Measurements from ENCODE around the gene LNX2. TPM values are rescaled to one million over a fixed set of nuclear protein-coding genes. Genes with fewer than 3 reads are reported as not detected.

The LNX2 gene
- total RNA-seq, 1 donor from 2014 or later = 15.8 TPM

- intact Hi-C loops (cut with DNase I) = no loop called here
- DNase-seq (ENCODE audit: low spot score) = no peak
Observed at GRCh38 chr13:27528908-27529307, 91.4 kb downstream of the LNX2 start.

DNA sequence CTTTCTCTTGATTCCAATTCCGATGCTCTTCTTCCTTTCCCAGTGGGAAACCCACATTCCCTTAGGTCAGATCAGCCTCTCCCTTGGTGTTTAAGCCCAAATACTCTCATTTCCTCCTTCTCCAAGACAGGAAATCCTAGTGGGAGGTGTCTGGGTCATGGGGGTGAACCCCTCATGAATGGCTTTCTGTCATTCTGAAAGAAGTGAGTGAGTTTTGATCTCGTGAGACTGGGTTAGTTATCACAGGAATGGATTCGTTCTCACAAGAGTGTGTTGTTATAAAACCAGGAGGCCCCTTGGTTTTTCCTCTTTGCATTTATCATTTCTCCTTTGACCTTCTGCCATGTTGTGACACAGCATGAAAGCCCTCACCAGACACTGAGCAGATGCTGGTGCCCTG lies 93.8 kb downstream of the LNX2 start:
- intact Hi-C loops (cut with DNase I) = no loop called here
- DNase-seq (ENCODE audit: low spot score) = no peak

DNA sequence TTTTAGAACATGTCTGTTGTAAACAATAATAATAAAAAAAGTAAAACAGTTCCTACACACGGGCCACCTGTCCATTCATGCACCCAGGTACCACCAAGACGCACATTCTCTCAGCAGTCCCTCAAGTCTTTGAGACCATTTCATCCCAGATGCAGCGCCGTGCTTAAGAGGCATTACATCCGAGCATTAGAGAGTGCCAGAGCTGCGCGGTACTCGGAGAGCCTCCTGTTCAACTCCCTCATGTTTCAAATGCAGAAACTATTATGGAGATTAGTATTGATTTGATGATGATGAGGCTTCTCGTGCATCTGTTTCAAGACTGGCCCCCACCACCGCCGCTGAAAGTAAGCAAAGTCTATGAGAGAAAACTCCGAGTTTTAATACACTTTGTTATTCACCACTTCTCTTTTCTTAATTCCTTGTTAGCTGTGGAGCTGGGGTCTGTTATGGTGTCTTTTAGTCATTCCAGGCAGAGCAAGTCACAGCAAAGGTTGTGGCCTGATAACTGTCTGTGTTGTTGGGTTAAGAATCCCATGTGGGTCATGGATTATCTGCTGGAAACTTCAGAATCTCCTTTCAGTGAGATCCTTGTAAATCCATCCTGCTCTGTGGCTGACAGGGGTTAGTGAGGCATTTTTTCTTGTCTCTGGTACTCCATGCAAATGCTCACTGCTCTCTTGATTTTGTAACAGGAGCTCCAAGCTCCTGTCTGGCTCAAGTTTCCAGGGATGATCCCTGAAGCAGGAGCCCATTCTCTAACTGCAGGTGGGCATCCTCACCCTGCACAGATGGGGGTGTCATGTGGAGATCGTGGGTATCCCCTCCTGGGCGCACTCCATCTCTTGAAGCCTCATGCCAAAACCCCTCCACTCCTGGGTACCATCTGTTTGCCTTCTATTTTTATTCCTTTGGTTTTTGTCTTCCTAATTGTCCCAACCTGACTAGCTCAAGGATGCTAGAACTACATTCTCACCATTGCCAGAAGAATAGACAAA lies 95.1 kb downstream of the LNX2 start:
- no peak for DNase-seq (ENCODE audit: low spot score)
- intact Hi-C loops (cut with DNase I) = no loop called here

DNA sequence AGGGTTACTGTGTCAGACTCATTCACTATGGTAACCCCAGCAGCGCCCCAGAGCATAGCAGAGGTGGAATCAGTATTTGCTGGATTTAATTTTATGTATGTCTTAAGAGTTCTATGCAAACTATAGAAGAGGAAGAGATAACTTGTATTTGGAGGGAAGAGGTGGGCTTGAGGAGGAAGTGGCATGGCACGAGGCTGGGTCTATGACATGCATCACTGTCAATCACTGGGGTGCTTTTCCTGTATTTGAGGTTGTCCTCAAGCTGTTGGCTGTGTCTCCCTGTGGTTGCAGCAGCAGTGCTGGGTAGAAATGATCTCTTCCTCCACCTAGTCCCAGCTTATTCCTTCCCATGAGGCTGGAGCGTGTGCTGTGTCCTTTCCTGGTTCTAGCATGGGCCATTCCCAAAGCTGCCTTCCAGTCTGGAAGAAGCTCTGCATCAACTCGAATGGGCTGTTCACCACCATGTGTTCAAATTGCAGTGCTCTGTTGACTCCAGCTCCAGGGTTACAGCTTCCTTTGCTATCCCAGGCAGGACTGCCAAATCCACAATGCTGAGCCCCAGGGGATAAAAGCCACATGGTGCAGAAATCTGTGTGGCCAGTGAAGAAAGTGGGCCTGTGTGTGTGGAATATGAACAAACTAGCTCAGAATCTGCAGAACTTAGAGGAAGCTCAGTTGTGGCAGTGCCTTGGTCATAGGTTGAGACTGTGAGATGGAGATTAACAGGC lies 96.8 kb downstream of the LNX2 start:
- no peak for DNase-seq (ENCODE audit: low spot score)
- intact Hi-C loops (cut with DNase I) = no loop called here

GRCh38 chr13:27522847-27523246 lies 97.5 kb downstream of the LNX2 start:
- no peak for DNase-seq (ENCODE audit: low spot score)
- intact Hi-C loops (cut with DNase I) = no loop called here

DNA sequence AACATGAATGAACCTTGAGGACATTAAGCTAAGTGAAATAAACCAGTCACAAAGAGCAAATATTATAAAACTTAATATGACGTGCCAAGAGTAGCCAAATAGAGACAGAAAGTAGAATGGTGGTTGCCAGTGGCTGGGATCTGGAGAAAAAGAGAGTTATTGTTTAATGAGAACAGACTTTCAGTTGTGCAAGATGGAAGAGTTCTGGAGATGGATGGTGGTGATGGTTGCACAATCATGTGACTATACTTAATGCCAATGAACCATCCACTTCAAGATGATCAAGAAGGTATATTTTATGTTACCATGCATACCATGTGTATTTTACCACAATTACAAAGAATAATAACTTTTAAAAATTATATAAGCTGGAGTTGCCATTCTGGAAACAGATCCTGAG lies 104.2 kb downstream of the LNX2 start:
- intact Hi-C loops (cut with DNase I) = no loop called here
- no peak for DNase-seq (ENCODE audit: low spot score)

DNA sequence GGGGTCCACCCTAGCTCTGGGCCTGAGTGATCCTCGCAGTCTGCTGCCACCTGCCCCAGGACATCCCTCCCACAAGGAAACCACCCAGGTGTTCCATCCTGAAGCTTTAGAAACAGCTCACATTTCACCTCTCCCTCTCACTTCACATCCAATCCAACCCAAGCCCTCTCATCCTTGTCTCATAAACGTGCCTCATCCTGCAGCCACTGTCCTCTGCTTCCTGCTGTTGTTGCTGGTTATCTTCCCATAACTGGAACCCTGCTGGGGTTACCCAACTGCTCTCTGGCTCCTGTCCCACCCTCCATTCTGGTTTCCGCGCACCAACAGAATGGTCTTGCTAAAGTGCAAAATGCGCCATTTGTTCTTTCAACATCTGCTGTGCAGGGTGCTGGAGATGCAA lies 110.2 kb downstream of the LNX2 start:
- DNase-seq (ENCODE audit: low spot score) = no peak
- intact Hi-C loops (cut with DNase I) = no loop called here

GRCh38 chr13:27508802-27509201 lies 111.5 kb downstream of the LNX2 start:
- intact Hi-C loops (cut with DNase I) = no loop called here
- DNase-seq (ENCODE audit: low spot score) = no peak

GRCh38 chr13:27505792-27506191 lies 114.5 kb downstream of the LNX2 start:
- intact Hi-C loops (cut with DNase I) = no loop called here
- no peak for DNase-seq (ENCODE audit: low spot score)

GRCh38 chr13:27504868-27505194 lies 115.5 kb downstream of the LNX2 start:
- intact Hi-C loops (cut with DNase I) = no loop called here
- no peak for DNase-seq (ENCODE audit: low spot score)

GRCh38 chr13:27504128-27504867 lies 116.0 kb downstream of the LNX2 start:
- DNase-seq (ENCODE audit: low spot score) = no peak
- intact Hi-C loops (cut with DNase I) = no loop called here

- intact Hi-C loops (cut with DNase I) = no loop called here
- no peak for DNase-seq (ENCODE audit: low spot score)
Observed at GRCh38 chr13:27500806-27501534, 119.4 kb downstream of the LNX2 start.

DNA sequence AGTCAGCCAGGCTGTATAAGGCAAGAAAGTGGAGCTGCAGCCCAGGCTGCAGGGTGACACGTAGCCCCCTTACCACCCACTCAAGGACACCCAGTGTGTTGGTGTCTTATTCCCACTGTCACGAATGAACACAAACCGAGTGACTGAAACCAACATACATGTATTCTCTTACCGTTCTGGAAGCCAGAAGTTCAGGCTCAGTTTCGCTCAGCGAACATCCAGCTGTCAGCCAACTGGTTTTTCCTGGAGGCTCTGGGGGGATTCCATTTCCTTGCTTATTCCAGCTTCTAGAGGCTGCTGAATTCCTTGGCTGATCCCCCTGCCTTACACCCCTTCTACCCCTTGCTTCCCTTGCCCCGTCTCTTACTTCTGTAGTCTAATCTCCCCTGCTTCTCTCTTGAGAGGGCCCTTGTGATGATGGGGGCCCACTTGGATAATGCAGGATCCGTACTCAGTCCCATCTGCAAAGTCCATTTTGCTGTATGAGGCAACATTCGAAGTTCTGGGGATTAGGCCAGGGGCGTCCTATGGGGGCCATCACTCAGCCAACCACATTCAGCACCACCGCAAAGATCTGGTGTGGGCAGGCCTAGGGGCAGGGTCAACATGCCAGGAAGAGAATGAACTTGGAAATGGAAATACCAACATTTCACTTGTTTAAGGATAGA lies 122.6 kb downstream of the LNX2 start:
- no peak for DNase-seq (ENCODE audit: low spot score)
- intact Hi-C loops (cut with DNase I) = no loop called here

DNA sequence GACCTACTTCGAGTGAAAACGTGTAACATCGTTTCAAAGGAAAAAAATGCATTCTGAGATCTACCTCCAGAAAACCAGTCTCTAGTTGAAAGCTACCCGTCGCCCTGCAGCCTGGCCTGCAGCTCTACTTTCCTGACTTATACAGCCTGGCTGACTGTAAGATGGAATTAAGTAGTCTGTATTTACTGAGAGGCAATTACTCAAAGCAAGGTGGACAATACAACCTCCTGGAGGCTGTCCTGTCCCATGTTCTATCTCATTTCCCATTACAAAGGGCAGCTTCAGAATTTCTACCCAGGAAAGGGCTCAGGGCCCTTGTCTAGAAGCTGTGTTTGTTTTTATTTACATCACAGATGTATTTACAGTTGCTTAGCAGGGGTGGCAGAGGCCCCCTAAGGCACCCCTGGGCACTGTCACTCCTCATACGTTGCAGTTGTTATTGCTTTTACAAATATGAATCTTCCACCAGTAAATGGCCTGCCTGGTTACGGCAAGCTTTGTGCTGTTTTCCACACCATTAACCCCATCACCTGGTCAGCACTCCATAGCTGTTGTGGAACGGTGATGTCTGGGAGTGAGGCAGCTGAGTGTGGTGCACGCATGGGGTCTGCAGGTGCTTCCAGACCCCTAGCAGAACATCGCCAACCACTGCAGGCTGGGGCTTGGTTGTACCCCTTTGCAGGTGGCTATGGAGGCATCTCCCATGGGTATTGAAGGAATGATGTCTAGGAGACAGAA lies 123.6 kb downstream of the LNX2 start:
- intact Hi-C loops (cut with DNase I) = no loop called here
- DNase-seq (ENCODE audit: low spot score) = no peak

DNA sequence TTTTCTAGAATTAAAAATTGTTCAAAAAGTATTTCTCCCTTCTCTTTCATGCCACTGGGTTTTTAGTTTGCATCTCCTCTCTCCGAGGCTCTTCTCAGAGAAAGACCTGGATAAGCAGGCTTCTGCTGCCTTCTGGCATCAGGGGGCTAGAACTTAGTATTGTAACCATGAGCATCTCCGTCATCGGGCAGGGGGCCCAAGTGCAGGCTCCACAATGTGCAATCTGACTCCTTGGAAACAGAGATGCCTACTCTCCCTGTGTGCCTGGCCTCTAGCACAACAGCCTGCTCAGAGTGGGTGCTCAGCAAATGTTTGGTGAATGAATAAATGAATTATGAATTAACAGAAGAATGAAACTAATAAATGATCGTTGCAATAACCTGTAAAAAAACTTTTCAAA lies 124.3 kb downstream of the LNX2 start:
- no peak for DNase-seq (ENCODE audit: low spot score)
- intact Hi-C loops (cut with DNase I) = no loop called here

Data from cardiac septum (tissue), 1 donor.